Epithelial cell of proximal tubule (primary cell): Measurements from ENCODE around the gene CAPZB. TPM values are rescaled to one million over a fixed set of nuclear protein-coding genes. Genes with fewer than 3 reads are reported as not detected.

Experiments
- DNase-seq: peaks from one replicate; pipeline ENCODE4 v3.0.0-alpha.2; 2011; ENCODE audit warnings: low read depth
- H3K4me3 ChIP-seq: 2 replicates; pipeline ENCODE4 v1.5.1; 2011; ENCODE audit warnings: low read depth, mild to moderate bottlenecking, low read length
- CTCF ChIP-seq: conservative IDR thresholded peaks from 2 replicates; pipeline ENCODE4 v1.5.1; 2012; ENCODE audit warnings: low read depth, mild to moderate bottlenecking, low read length
- total RNA-seq: library from RNA; depleted of rRNA; stranded (reverse); fragments of >200 nt; gene quantifications from 2 replicates; pipeline ENCODE4 v1.2.3, GENCODE V29; 2015

The CAPZB gene
- total RNA-seq, 1 donor from 2014 or later: 74.9 TPM

GRCh38 chr1:19443326-19443725 lies 42.0 kb downstream of the CAPZB start:
- DNase-seq: no peak
- H3K4me3 ChIP-seq: no peak overlapping the region
- no peak for TF ChIP-seq CTCF

DNA sequence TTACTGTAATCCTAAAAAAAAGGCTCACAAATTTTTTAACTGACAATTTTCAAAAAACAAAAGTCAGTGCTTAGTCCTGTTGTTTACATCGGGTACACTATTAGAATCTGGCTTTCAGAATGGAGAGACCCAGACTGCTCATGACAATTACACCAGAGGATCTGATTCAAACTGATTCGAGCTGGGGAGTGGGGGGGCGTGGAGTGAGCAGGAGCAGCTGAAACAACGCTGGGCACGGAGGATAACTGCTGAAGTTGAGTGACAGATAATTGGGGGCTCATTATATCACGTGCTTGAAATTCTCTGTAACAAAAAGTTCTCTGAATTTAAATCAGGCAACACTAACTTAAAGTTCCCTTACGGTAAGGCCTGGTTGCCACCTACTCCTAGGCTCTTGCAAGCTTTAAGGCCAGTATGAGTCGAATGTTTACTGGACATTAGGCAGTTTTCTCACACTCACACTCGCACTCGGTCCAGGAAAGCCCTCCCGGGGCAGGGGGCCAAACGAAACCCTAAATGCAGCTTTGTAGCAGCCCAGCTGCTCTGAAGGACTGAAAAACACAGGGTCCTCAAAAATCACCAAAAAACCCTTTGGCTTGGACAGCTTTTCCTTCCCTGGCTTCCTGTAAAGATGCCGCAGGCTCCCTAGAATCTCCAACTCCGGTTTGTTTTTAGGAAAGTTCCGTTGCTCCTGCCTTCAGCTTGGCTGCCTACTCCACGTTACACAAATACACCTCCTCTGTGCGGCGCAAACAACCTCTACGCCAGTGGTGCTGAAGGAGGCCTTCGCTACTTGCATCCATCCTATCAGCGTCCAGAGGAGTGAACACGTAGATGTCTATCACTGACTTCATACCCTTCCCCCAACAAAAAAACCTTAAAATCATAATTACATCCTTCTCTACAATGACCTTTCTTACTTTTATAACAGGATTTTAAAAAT lies 42.9 kb downstream of the CAPZB start:
- no peak for DNase-seq
- no peak overlapping the region for H3K4me3 ChIP-seq
- TF ChIP-seq CTCF: no peak

DNA sequence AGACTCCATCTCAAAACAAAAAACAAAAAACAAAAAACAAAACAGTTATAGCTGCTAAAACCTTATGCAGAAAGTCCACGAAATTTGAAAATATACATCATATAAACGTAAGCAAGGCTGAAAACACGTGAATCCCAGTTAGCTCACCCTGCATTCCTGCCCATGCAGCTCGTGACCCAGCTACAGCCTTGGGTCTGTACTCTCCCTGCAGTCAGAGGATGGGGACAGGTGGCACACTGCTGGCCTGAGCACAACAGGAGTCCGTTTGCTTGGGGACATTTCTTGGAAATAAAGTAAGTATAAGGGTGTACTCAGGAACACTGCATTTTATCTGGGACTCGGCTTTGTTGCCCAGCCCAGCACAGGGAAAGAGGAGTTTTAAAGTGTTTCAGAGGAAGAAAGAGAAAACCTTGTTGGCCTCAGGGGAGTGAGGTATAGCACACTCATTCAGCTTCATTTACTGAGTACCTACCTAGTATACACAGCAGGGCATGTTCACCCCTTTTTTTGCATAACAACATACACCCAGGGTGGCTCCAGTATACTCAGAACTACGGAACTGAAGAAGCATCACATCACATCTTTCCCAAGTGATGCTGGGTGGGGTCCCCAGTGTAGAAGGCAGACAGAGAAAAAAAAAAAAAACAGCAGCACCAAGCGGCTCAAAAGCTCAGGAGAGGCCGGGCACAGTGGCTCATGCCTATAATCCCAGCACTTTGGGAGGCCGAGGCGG lies 44.1 kb downstream of the CAPZB start:
- no peak overlapping the region for H3K4me3 ChIP-seq
- DNase-seq: no peak
- TF ChIP-seq CTCF: no peak

DNA sequence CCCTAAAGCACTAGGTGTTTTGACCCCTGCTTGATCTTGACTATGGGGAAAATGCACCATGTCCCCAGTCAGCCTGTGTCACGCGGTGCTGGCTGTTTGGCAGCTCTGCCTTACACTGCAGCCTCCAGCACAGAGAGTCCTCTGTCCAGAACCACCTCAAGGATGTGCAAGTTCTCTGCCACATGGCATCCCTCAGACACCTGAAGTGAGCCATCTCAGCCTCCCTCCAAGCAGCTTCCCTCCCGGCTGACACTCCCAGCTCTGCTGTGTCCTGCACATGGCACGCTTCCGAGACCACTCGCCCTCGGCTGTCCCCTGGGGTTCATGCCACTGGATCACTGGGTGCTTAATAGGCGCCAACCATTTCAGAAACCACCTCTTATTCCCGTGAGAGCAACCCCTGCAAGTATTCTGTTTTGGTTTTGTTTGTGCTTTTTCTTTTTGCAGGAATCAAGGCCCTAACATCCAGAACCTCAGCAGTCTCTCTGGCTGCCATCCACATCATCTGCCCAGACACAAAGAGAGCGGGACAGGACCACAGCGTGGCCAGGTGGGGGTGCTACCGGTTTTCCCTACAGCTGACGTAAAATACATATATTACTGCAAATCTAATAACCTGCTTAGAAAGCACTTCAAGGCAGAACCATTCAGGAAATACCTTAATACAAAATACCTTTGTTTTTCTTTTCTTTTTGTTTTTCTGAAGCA lies 45.7 kb downstream of the CAPZB start:
- no peak overlapping the region for H3K4me3 ChIP-seq
- peak; percentile 26 for TF ChIP-seq CTCF
- no peak for DNase-seq

DNA sequence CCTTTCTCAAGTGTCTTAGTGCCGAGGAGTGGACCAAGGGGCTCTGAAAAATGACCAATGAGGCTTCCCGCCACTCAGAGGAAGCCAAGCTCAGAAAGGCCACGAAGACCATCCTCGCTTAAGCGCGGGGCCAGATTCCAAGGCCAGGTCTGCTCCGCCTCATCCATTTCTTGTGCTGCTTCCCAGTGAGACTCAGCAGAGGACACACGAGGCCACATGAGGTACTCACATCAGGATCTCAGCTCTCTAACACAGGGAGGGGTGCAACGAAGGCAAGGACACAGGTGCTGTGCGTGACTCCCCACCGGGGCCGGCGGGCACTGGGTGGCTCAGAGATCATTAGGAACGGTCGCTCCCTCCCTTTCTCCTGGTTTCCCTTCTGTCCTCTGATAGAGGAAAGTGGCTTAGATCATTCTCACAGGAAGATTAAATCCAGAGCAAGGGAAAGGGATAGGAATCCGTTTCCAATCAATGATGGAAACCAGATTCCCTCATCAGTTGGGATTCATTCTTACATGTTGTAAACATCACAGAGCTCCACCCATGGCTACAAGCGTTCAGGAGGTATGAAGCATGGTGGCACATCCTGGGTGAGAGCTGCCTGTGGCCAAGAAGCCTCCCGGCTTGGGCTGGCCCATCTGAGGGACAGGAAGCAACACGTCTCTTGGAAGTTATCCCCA lies 46.7 kb downstream of the CAPZB start:
- no peak overlapping the region for H3K4me3 ChIP-seq
- DNase-seq: no peak
- TF ChIP-seq CTCF: no peak

DNA sequence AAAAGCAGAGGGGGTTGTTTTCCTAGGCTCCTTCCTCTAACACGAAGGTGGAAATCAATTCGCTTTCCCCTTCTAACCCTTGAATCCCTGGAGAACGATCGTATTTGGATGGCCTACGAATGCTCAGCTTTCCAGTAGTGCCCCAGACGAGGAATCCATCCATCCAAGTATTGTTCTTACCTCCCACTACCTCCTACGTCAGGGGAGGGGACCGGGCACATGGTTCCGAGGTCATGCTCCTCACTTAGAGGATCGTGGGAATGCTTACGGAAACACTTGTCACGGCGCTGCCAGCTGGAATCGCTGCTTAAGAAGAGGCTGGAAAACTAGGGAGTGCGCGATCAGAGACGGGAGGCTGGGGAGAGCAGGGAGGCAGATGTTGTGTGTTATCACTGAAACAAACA lies 47.4 kb downstream of the CAPZB start:
- TF ChIP-seq CTCF: no peak
- H3K4me3 ChIP-seq: no peak overlapping the region
- DNase-seq: no peak
